Loucy (cell line): ENCODE results near the gene KLF6.

ENCODE experiments used
- EZH2phosphoT487 ChIP-seq: fragments of 200-600 bp; IDR thresholded peaks from 2 replicates; pipeline ENCODE4 v1.6.1; 2018; ENCODE audit warnings: antibody characterized with exemption, mild to moderate bottlenecking, moderate library complexity, borderline replicate concordance
- TF ChIP-seq, protein P1 (sequence below): fragments of 200-600 bp; sonication (generic); conservative IDR thresholded peaks from 2 replicates; pipeline ENCODE4 v1.5.1; 2014; ENCODE audit warnings: mild to moderate bottlenecking, antibody characterized with exemption, low read length

DNA sequence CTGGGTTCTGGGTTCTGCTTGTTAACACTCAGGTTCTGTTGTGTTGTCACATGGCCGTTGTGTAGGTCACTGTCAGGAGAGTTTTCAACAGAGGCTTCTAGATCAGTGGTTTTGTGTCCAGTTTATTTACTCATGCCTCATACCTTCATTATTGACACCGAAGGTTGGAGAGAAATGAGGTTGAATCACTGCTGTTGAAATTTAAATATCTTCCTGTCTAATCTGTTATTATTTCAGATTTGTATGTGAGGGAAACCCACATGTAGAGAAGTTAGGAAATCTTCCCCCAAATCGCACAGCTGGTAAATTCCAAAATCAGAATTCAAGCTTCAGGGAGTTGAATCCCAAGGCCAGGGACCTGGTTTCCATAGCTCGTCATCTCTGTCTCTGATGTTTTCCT, 28.3 kb upstream of the KLF6 start:
- TF ChIP-seq, protein P1, sequence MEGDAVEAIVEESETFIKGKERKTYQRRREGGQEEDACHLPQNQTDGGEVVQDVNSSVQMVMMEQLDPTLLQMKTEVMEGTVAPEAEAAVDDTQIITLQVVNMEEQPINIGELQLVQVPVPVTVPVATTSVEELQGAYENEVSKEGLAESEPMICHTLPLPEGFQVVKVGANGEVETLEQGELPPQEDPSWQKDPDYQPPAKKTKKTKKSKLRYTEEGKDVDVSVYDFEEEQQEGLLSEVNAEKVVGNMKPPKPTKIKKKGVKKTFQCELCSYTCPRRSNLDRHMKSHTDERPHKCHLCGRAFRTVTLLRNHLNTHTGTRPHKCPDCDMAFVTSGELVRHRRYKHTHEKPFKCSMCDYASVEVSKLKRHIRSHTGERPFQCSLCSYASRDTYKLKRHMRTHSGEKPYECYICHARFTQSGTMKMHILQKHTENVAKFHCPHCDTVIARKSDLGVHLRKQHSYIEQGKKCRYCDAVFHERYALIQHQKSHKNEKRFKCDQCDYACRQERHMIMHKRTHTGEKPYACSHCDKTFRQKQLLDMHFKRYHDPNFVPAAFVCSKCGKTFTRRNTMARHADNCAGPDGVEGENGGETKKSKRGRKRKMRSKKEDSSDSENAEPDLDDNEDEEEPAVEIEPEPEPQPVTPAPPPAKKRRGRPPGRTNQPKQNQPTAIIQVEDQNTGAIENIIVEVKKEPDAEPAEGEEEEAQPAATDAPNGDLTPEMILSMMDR: no peak
- TF ChIP-seq EZH2phosphoT487: no peak
